Right lobe of liver (tissue), 4 donors: Measurements from ENCODE around the gene EIF4EBP3.

Source experiments
- CTCF ChIP-seq, 4 donors: fragments of 200-600 bp in 3 of 4; fragments of 450-650 bp in 1 of 4; IDR thresholded peaks; one replicate each; pipeline versions ENCODE4 v1.5.1 to v1.8.0; 2016 to 2022; ENCODE audit warnings: antibody characterized with exemption in 4 of 4, mild to moderate bottlenecking in 2 of 4
- POLR2A ChIP-seq: fragments of 450-650 bp; IDR thresholded peaks from one replicate; pipeline ENCODE4 v1.6.1; 2017; ENCODE audit warnings: antibody characterized with exemption, mild to moderate bottlenecking
- donor health status: DM: no; HTN: no; CAD: no.
- donor health status: DM: no; HTN: no; CAD: no.
- donor health status: DM: no; HTN: yes; CAD: no.

DNA sequence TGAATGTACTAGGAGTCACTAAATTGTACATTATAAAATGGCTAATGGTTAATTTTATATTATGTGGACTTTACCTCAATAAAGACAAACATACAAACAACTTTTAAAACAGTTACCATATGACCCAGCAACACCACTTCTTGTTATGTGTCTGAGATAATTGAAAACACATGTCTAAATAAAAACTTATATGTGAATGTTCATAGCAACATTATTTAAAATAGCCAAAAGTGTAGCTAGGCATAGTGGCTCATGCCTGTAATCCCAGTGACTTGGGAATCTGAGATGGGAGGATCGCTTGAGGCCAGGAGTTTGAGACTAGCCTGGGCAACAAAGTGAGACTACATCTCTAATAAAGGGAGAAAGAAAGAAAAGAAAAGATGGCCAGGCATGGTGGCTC lies 40.0 kb downstream of the EIF4EBP3 start:
- TF ChIP-seq POLR2A: no peak
- TF ChIP-seq CTCF (IDR thresholded peaks at IDR 0.05): no peak
